Psoas muscle (tissue), 8 donors: Measurements from ENCODE around the gene PRDM15. TPM values are rescaled to one million over a fixed set of nuclear protein-coding genes. Genes with fewer than 3 reads are reported as not detected.

Experiments used
- ATAC-seq, 4 donors: fragments of 200-7000 bp; cut with Tn5 transposase; one replicate each; pipeline ENCODE4 v1.9.1; 2020; ENCODE audit warnings: moderate library complexity in 3 of 4, mild to moderate bottlenecking in 2 of 4
- DNase-seq, 2 donors: peaks; one replicate each; pipeline ENCODE4 v3.0.0-alpha.2; 2020
- H3K27ac ChIP-seq: fragments of 200-600 bp; one replicate; pipeline ENCODE4 v1.8.0; 2022
- H3K27me3 ChIP-seq, 3 donors: fragments of 200-600 bp in 1 of 3; one replicate each; pipeline versions ENCODE4 v1.6.1 to v1.8.0; 2013 to 2022; ENCODE audit warnings: low read length in 2 of 3, mild to moderate bottlenecking in 2 of 3, moderate library complexity in 1 of 3; ENCODE audit not compliant: insufficient read depth in 3 of 3
- H3K36me3 ChIP-seq, 2 donors: fragments of 200-600 bp in 1 of 2; one replicate each; pipeline versions ENCODE4 v1.6.1 to v1.8.0; 2013 to 2022; ENCODE audit warnings: low read depth in 1 of 2, mild to moderate bottlenecking in 1 of 2, moderate library complexity in 1 of 2; ENCODE audit not compliant: insufficient read depth in 1 of 2
- H3K4me1 ChIP-seq: fragments of 200-600 bp; one replicate; pipeline ENCODE4 v1.8.0; 2022
- H3K4me3 ChIP-seq: fragments of 200-600 bp; one replicate; pipeline ENCODE4 v1.8.0; 2022; ENCODE audit warnings: mild to moderate bottlenecking
- H3K9me3 ChIP-seq: fragments of 200-600 bp; one replicate; pipeline ENCODE4 v1.8.0; 2022
- WGBS, 3 donors: extraction: QIAGEN DNeasy Blood & Tissue Kit; methylation state at CpG; one replicate each; pipeline versions ENCODE4 v1.1.6 to v1.1.7; 2013; 5-methylcytosine and 5-hydroxymethylcytosine counted together
- intact Hi-C, 2 donors: fragments of 100-400 bp; cut with DNase I; formaldehyde crosslinking; loops; one replicate each; pipeline versions ENCODE4 v1.11.0 to v1.14.2; 2022
- polyA plus RNA-seq, 3 donors: library from polyadenylated mRNA; stranded (reverse); fragments of 200-250 nt; gene quantifications; one replicate each; pipeline ENCODE4 v1.2.3, GENCODE V29; 2013
- total RNA-seq, 4 donors: library from RNA; stranded (reverse); fragmentation: NEBNext Ultra II Directional in 2 of 4; extraction: Animal tissue kit (Norgen Biotek cat#: 25700) in 2 of 4; gene quantifications; one replicate each; pipeline versions ENCODE4 v1.2.1 to v1.2.4, GENCODE V29; 2021 to 2023
- TF ChIP-seq, protein P1 (sequence below): fragments of 200-600 bp; IDR thresholded peaks from one replicate; pipeline ENCODE4 v1.8.0; 2022; ENCODE audit warnings: antibody characterized with exemption
- donor health status: healthy with polysubstance abuse.
- donor health status: DM: no; HTN: no; CAD: no; lungs with moderate emphysema.
- donor health status: Bipolar disorder and iron deficiency.
- donor health status: healthy.
- donor health status: DM: yes; HTN: yes; CAD: no.
- donor health status: DM: no; HTN: no; CAD: no.
- donor health status: DM: no; HTN: no; CAD: no.
- donor health status: DM: yes; HTN: yes; CAD: no.

PRDM15 gene
- total and polyA plus RNA-seq, 7 donors = 2.2 to 6.4 (median 3.7) TPM

DNA sequence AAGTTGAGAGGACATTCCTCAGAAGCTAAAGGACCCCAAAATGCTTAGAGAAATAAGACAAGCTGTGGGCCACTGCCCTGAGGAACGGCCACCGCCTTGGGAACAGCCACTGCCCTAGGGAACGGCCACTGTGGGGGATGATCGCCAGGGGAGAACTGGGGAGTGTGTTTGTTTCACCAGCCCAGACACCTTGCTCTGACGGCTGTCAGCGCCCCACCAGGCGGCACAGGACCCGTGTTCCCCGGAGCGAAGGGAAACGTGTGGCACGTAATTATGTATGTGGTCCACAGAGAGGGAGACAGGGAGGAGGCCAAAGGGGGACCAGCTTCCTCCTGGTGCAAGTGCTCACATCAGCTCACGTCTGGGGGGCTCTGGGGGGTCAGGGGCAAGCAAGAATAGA is 66.5 kb downstream of the PRDM15 start:
- intact Hi-C loops = no loop called here

DNA sequence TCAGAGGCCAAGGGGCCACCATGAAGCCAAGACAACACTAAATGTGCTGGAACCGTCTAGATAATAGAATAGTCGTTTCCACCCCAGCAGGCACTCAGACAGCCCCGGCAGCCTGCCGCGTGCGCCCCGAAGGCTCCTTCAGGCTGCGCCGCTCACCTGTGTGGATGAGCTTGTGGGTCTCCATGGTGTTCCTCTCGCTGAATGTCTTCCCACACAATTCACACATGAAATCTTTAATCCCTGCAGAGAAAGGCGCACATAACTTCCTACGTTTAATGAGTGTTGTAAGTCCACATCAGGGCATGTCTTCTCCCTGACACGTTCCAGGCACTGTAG is 68.6 kb downstream of the PRDM15 start:
- Histone ChIP-seq H3K4me3 (no peak overlapping the region), H3K27ac (no peak overlapping the region), H3K27me3 (no peaks in the 10 kb centered on the region), H3K36me3 (peaks cover 0 to 55% of the 10 kb centered on the region in 2 donors), H3K9me3 (no peaks in the 10 kb centered on the region), H3K4me1 (no peaks in the 10 kb centered on the region)
- TF ChIP-seq, protein P1, sequence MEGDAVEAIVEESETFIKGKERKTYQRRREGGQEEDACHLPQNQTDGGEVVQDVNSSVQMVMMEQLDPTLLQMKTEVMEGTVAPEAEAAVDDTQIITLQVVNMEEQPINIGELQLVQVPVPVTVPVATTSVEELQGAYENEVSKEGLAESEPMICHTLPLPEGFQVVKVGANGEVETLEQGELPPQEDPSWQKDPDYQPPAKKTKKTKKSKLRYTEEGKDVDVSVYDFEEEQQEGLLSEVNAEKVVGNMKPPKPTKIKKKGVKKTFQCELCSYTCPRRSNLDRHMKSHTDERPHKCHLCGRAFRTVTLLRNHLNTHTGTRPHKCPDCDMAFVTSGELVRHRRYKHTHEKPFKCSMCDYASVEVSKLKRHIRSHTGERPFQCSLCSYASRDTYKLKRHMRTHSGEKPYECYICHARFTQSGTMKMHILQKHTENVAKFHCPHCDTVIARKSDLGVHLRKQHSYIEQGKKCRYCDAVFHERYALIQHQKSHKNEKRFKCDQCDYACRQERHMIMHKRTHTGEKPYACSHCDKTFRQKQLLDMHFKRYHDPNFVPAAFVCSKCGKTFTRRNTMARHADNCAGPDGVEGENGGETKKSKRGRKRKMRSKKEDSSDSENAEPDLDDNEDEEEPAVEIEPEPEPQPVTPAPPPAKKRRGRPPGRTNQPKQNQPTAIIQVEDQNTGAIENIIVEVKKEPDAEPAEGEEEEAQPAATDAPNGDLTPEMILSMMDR = no peak
- intact Hi-C loops = no loop called here
- no peak for DNase-seq
- WGBS, 3 donors = 89 to 96% (median 92%) methylated on average over 13 of the region's 13 CpGs
- ATAC-seq = no peak

More for the DNA sequence above, 66.5 kb downstream of the PRDM15 start:
- WGBS, 3 donors = 89 to 96% (median 92%) methylated on average over 13 of the region's 13 CpGs
- no peak for DNase-seq
- Histone ChIP-seq H3K4me1 (no peaks in the 10 kb centered on the region), H3K9me3 (no peaks in the 10 kb centered on the region), H3K27me3 (no peaks in the 10 kb centered on the region), H3K36me3 (peaks cover 0 to 58% of the 10 kb centered on the region in 2 donors), H3K27ac (no peak overlapping the region), H3K4me3 (no peak overlapping the region)
- no peak for ATAC-seq
- TF ChIP-seq, protein P1 = no peak

DNA sequence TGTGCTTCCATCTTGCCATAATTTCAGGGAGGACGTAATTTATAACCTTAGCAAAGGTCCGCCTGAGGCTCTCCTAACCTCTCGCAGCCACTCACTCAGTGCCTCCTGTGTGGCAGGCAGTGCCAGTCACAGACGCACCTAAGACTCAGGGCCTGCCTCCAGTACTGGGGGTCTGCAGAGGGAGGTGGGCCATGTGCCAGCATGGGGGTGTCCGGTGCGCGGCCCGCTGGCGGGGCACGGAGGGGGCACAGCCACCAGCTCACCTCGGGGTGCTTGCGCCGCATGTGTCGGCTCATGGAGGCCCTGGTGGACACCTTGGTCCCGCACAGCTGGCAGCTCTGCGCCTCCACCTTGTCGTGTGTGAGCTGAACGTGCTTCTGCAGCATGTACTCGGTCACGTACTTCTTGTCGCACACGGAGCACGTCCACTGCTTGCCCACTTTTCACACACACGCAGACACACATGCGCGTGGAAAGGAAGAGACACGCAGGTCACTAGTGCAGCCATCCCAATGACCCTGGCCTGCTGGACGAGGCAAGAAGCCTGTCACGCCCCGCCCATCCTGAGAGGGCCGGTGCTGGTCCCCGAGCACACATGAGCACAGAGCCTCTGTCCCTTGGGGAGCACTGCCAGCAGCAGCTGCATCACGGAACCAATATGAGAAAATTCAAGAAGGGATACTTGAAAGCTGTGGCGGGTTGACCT is 69.1 kb downstream of the PRDM15 start:
- Histone ChIP-seq H3K9me3 (no peaks in the 10 kb centered on the region), H3K4me3 (no peak overlapping the region), H3K27ac (no peak overlapping the region), H3K27me3 (no peaks in the 10 kb centered on the region), H3K36me3 (peaks cover 0 to 50% of the 10 kb centered on the region in 2 donors), H3K4me1 (no peaks in the 10 kb centered on the region)
- 93 to 95% (median 94%) methylated on average over 34 of the region's 34 CpGs for WGBS, 3 donors
- ATAC-seq = peak in 1 of 4 donors; percentile 30
- DNase-seq = no peak
- intact Hi-C loops = no loop called here
- TF ChIP-seq, protein P1 = no peak

DNA sequence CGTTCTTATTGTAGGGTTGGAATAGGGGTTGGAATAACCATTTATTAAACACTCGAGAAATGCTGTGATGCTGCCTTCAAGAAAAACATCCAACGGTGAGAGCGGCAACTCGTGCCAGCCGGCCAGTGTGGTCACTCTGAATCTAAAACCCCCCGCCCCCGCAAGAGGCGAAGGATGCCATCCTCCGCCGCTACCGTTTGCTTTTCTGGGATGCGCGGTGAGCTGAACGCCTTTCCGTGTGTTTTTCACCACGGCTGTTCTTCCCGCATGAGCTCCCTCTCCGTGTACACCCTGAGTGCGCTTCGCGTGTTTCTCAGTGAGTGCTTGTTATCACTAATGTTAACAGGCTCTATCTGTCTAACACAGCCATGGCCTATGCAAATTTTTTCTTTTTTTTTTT is 70.3 kb downstream of the PRDM15 start:
- WGBS, 3 donors = 95 to 96% (median 95%) methylated on average over 22 of the region's 22 CpGs
- TF ChIP-seq, protein P1 = no peak
- Histone ChIP-seq H3K4me3 (no peak overlapping the region), H3K4me1 (no peaks in the 10 kb centered on the region), H3K27me3 (no peaks in the 10 kb centered on the region), H3K27ac (no peak overlapping the region), H3K36me3 (peaks cover 0 to 48% of the 10 kb centered on the region in 2 donors), H3K9me3 (no peaks in the 10 kb centered on the region)
- ATAC-seq = no peak
- intact Hi-C loops = no loop called here
- no peak for DNase-seq

DNA sequence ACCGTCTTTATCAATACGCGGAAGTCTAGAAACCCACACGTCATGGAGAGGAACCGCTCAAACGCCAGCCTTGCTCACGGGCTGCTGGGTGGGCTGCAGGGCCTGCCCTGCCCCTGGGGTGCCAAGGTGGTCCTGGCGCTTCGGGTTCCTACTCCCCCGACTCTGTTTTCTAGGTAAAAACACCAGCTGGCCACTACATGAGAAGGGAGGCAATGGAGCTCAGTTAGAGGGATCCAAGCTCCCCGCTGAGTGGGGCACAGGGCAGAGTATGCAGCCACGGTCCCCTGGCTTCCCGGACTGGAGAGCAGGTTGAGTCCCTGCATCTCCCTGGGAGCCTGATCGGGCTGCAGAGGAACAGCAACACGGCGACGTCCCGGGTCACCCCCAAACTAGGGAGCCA is 71.0 kb downstream of the PRDM15 start:
- Histone ChIP-seq H3K4me3 (no peak overlapping the region), H3K9me3 (no peaks in the 10 kb centered on the region), H3K27me3 (no peaks in the 10 kb centered on the region), H3K4me1 (peaks cover 4% of the 10 kb centered on the region), H3K36me3 (peaks cover 0 to 42% of the 10 kb centered on the region in 2 donors), H3K27ac (no peak overlapping the region)
- 95 to 97% (median 96%) methylated on average over 18 of the region's 18 CpGs for WGBS, 3 donors
- no peak for DNase-seq
- TF ChIP-seq, protein P1 = no peak
- ATAC-seq = no peak
- intact Hi-C loops = no loop called here
